ENCODE results near the gene AGAP1. TPM values are rescaled to one million over a fixed set of nuclear protein-coding genes. Genes with fewer than 3 reads are reported as not detected.

Gene AGAP1
- total RNA-seq, 2 donors from 2014 or later: 19.1 to 20.8 TPM

GRCh38 chr2:236036045-236036444 lies 542.2 kb downstream of the AGAP1 start:
- Histone ChIP-seq H3K27ac (no peak overlapping the region), H3K4me3 (no peak overlapping the region), H3K9me3 (no peaks in the 10 kb centered on the region), H3K4me1 (ENCODE audit: control insufficient read depth in 1 of 2, low read depth in 2 of 2) (no peaks in the 10 kb centered on the region), H3K27me3 (replicated peaks; ENCODE audit: insufficient read depth) (no peaks in the 10 kb centered on the region), H3K36me3 (peaks cover 7% of the 10 kb centered on the region)
- DNase-seq (ENCODE audit: low spot score) (no peak), ATAC-seq (ENCODE audit: insufficient number of reproducible peaks, low FRiP score, low read depth) (no peak)
- TF ChIP-seq, protein P1, sequence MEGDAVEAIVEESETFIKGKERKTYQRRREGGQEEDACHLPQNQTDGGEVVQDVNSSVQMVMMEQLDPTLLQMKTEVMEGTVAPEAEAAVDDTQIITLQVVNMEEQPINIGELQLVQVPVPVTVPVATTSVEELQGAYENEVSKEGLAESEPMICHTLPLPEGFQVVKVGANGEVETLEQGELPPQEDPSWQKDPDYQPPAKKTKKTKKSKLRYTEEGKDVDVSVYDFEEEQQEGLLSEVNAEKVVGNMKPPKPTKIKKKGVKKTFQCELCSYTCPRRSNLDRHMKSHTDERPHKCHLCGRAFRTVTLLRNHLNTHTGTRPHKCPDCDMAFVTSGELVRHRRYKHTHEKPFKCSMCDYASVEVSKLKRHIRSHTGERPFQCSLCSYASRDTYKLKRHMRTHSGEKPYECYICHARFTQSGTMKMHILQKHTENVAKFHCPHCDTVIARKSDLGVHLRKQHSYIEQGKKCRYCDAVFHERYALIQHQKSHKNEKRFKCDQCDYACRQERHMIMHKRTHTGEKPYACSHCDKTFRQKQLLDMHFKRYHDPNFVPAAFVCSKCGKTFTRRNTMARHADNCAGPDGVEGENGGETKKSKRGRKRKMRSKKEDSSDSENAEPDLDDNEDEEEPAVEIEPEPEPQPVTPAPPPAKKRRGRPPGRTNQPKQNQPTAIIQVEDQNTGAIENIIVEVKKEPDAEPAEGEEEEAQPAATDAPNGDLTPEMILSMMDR (IDR thresholded peaks at IDR 0.05): no peak

GRCh38 chr2:236038096-236038495 lies 544.3 kb downstream of the AGAP1 start:
- H3K27me3 ChIP-seq (replicated peaks; ENCODE audit: insufficient read depth): no peaks in the 10 kb centered on the region
- H3K4me3 ChIP-seq: no peak overlapping the region
- H3K36me3 ChIP-seq: peaks cover 7% of the 10 kb centered on the region
- H3K9me3 ChIP-seq: no peaks in the 10 kb centered on the region
- no peak overlapping the region for H3K27ac ChIP-seq
- ATAC-seq (ENCODE audit: insufficient number of reproducible peaks, low FRiP score, low read depth): no peak
- H3K4me1 ChIP-seq (ENCODE audit: control insufficient read depth in 1 of 2, low read depth in 2 of 2): no peaks in the 10 kb centered on the region
- DNase-seq (ENCODE audit: low spot score): no peak
- TF ChIP-seq, protein P1 (IDR thresholded peaks at IDR 0.05): no peak

DNA sequence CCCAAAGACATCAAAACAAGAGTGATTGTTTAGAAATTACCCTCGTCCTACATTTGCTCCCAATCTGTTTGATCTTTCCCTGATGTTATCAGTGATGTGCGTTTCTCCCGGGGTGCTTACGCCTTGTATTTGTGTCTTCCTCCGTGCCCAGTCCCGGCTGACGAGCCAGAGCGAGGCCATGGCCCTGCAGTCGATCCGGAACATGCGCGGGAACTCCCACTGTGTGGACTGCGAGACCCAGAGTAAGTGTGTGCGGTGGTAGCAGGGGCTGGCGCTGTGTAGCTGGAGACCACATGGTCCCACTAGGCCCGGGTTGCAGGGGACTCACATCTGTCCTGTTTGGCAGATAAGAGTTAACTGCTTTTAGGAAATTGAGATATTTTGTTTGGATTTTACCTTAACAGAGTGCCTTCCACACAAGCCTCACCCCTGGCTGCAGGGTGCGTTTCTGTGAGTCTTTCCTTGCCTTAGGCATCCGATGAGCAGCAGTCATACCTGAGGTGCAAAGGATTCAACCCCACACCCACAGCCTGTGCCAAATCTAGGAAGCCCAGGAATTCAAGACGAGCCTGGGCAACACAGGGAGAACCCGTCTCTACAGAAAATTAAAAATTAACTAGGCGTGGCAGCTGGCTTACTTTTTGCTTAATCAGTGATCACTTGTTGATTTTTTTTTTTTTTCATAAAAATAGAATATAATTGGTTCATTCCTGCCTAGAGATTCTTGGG lies 546.9 kb downstream of the AGAP1 start:
- TF ChIP-seq, protein P1 (IDR thresholded peaks at IDR 0.05): no peak
- Histone ChIP-seq H3K36me3 (peaks cover 7% of the 10 kb centered on the region), H3K4me3 (no peak overlapping the region), H3K27me3 (replicated peaks; ENCODE audit: insufficient read depth) (no peaks in the 10 kb centered on the region), H3K27ac (no peak overlapping the region), H3K9me3 (no peaks in the 10 kb centered on the region), H3K4me1 (ENCODE audit: control insufficient read depth in 1 of 2, low read depth in 2 of 2) (no peaks in the 10 kb centered on the region)
- no peak for ATAC-seq (ENCODE audit: insufficient number of reproducible peaks, low FRiP score, low read depth)
- DNase-seq (ENCODE audit: low spot score): no peak

GRCh38 chr2:236041616-236042015 lies 547.8 kb downstream of the AGAP1 start:
- no peak overlapping the region for H3K4me3 ChIP-seq
- DNase-seq (ENCODE audit: low spot score) (no peak), ATAC-seq (ENCODE audit: insufficient number of reproducible peaks, low FRiP score, low read depth) (no peak)
- TF ChIP-seq, protein P1 (IDR thresholded peaks at IDR 0.05): no peak
- H3K4me1 ChIP-seq (ENCODE audit: control insufficient read depth in 1 of 2, low read depth in 2 of 2): no peaks in the 10 kb centered on the region
- no peak overlapping the region for H3K27ac ChIP-seq
- no peaks in the 10 kb centered on the region for H3K9me3 ChIP-seq
- no peaks in the 10 kb centered on the region for H3K27me3 ChIP-seq (replicated peaks; ENCODE audit: insufficient read depth)
- peaks cover 7% of the 10 kb centered on the region for H3K36me3 ChIP-seq

DNA sequence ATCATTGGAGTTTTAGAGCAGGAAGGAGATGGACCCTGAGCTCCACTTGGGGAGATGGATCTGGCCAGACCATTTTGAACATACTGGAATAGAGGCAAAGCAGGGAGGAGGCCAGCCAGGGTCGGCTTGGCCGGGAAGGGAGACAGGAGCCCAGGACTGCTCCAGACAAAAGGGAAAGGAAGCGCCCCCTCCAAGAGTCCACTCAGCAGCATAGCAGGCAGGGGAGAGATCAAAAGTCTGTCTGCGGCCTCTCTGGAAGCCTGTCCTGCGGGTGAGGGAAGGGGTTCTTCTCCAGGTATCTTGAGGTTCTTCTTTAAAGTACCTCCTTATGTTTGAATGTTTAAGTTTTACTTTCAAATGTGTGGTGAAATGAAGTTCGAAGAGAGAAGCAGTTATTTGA lies 548.2 kb downstream of the AGAP1 start:
- H3K27ac ChIP-seq: no peak overlapping the region
- H3K27me3 ChIP-seq (replicated peaks; ENCODE audit: insufficient read depth): no peaks in the 10 kb centered on the region
- H3K4me3 ChIP-seq: no peak overlapping the region
- no peak for DNase-seq (ENCODE audit: low spot score)
- TF ChIP-seq, protein P1 (IDR thresholded peaks at IDR 0.05): no peak
- no peak for ATAC-seq (ENCODE audit: insufficient number of reproducible peaks, low FRiP score, low read depth)
- H3K4me1 ChIP-seq (ENCODE audit: control insufficient read depth in 1 of 2, low read depth in 2 of 2): no peaks in the 10 kb centered on the region
- no peaks in the 10 kb centered on the region for H3K9me3 ChIP-seq
- H3K36me3 ChIP-seq: peaks cover 7% of the 10 kb centered on the region

All from thoracic aorta (tissue), 2 donors.